RKO (cell line): ENCODE data around the gene BHLHA15.

Source experiments
- DNase-seq: peaks from one replicate; pipeline ENCODE4 v3.0.0-alpha.2; 2016; ENCODE audit warnings: low spot score

BHLHA15 gene

GRCh38 chr7:98211221-98211675 lies at the start of gene BHLHA15:
Gene BHLHA15 (plus strand): TSS chr7:98211439. CDS start chr7:98212310, 871 bp downstream.
- DNase-seq, result peak; percentile 62

GRCh38 chr7:98162758-98163157 lies 48.5 kb upstream of the BHLHA15 start:
- no peak for DNase-seq

- DNase-seq, result no peak
Observed at GRCh38 chr7:98163269-98163668, 48.0 kb upstream of the BHLHA15 start.

- no peak for DNase-seq
Observed at GRCh38 chr7:98163704-98164494, 47.3 kb upstream of the BHLHA15 start.

GRCh38 chr7:98165827-98166667 lies 45.2 kb upstream of the BHLHA15 start:
- no peak for DNase-seq

GRCh38 chr7:98166668-98166970 lies 44.6 kb upstream of the BHLHA15 start:
- DNase-seq, result no peak

GRCh38 chr7:98167653-98168052 lies 43.6 kb upstream of the BHLHA15 start:
- DNase-seq, result no peak

- peak; percentile 71 for DNase-seq
Observed at GRCh38 chr7:98168181-98168903, 42.9 kb upstream of the BHLHA15 start.

- no peak for DNase-seq
Observed at GRCh38 chr7:98168904-98169621, 42.2 kb upstream of the BHLHA15 start.

- no peak for DNase-seq
Observed at GRCh38 chr7:98170966-98171365, 40.3 kb upstream of the BHLHA15 start.

- no peak for DNase-seq
Observed at GRCh38 chr7:98171449-98171848, 39.8 kb upstream of the BHLHA15 start.

- DNase-seq, result no peak
Observed at GRCh38 chr7:98174334-98175259, 36.6 kb upstream of the BHLHA15 start.

- no peak for DNase-seq
Observed at GRCh38 chr7:98175260-98175940, 35.8 kb upstream of the BHLHA15 start.

- no peak for DNase-seq
Observed at GRCh38 chr7:98177553-98177952, 33.7 kb upstream of the BHLHA15 start.

GRCh38 chr7:98178321-98178720 lies 32.9 kb upstream of the BHLHA15 start:
- DNase-seq, result no peak

GRCh38 chr7:98178762-98179490 lies 32.3 kb upstream of the BHLHA15 start:
- DNase-seq, result no peak

- DNase-seq, result no peak
Observed at GRCh38 chr7:98180751-98181150, 30.5 kb upstream of the BHLHA15 start.

- no peak for DNase-seq
Observed at GRCh38 chr7:98185101-98185500, 26.1 kb upstream of the BHLHA15 start.

GRCh38 chr7:98186452-98187137 lies 24.6 kb upstream of the BHLHA15 start:
- DNase-seq, result peak; percentile 22
